Activated T-cell treated with anti-CD3 and anti-CD28 coated beads, Interleukin-2, amount 50 U/mL, for 4 hours (primary cell): Measurements from ENCODE around the gene BCR. TPM values are rescaled to one million over a fixed set of nuclear protein-coding genes. Genes with fewer than 3 reads are reported as not detected.
"Not testable (repeated sequence)": the region's sequence is repeated elsewhere in the genome, so short reads cannot be mapped to it uniquely, and the experiment has no call there.

Experiments
- ATAC-seq, 2 donors: fragments of 200-7000 bp; cut with Tn5 transposase; one replicate each; pipeline ENCODE4 v1.10.0; 2021
- DNase-seq: peaks from one replicate; pipeline ENCODE4 v3.0.0-alpha.2; 2020
- H3K27me3 Mint-ChIP-seq: one replicate; pipeline ENCODE4 v1.8.0; 2021; ENCODE audit warnings: low read depth, mixed read lengths
- H3K36me3 Mint-ChIP-seq: one replicate; pipeline ENCODE4 v1.8.0; 2022; ENCODE audit warnings: mixed read lengths; ENCODE audit not compliant: insufficient read depth
- H3K4me1 Mint-ChIP-seq: one replicate; pipeline ENCODE4 v1.8.0; 2021; ENCODE audit warnings: low read depth, mixed read lengths
- H3K4me3 Mint-ChIP-seq: one replicate; pipeline ENCODE4 v1.8.0; 2021; ENCODE audit warnings: mild to moderate bottlenecking, moderate library complexity, mixed read lengths
- H3K9me3 Mint-ChIP-seq: one replicate; pipeline ENCODE4 v1.8.0; 2021; ENCODE audit warnings: mixed read lengths
- total RNA-seq, 3 donors: library from RNA; stranded (reverse); gene quantifications; one replicate each; pipeline ENCODE4 v1.2.1, GENCODE V29; 2021

The BCR gene
- total RNA-seq, 3 donors from 2014 or later = 58.2 to 63.1 (median 61.3) TPM

GRCh38 chr22:23309261-23309660, 129.0 kb downstream of the BCR start:
- ATAC-seq, H3K4me1 Mint-ChIP-seq, DNase-seq, H3K4me3 Mint-ChIP-seq, H3K9me3 Mint-ChIP-seq, H3K27me3 Mint-ChIP-seq, H3K36me3 Mint-ChIP-seq: not testable (repeated sequence)

GRCh38 chr22:23310443-23311097, 130.3 kb downstream of the BCR start:
- not testable (repeated sequence) for H3K9me3 Mint-ChIP-seq, H3K36me3 Mint-ChIP-seq

GRCh38 chr22:23311635-23312420, 131.5 kb downstream of the BCR start:
- not testable (repeated sequence) for DNase-seq, ATAC-seq, H3K9me3 Mint-ChIP-seq, H3K4me3 Mint-ChIP-seq, H3K27me3 Mint-ChIP-seq, H3K36me3 Mint-ChIP-seq, H3K4me1 Mint-ChIP-seq

More at GRCh38 chr22:23310443-23311097, 130.3 kb downstream of the BCR start:
- H3K4me3 Mint-ChIP-seq, H3K27me3 Mint-ChIP-seq, ATAC-seq, DNase-seq, H3K4me1 Mint-ChIP-seq: not testable (repeated sequence)

- Mint-ChIP-seq H3K4me3 (no peak overlapping the region), H3K36me3 (peaks cover 5% of the 10 kb centered on the region), H3K4me1 (peaks cover 4% of the 10 kb centered on the region), H3K27me3 (no peaks in the 10 kb centered on the region), H3K9me3 (no peaks in the 10 kb centered on the region)
- DNase-seq = no peak
- no peak for ATAC-seq
These were observed 133.7 kb downstream of the BCR start for GRCh38 chr22:23313791-23314567.

GRCh38 chr22:23315341-23315917, 135.1 kb downstream of the BCR start:
- Mint-ChIP-seq H3K27me3 (no peaks in the 10 kb centered on the region), H3K9me3 (no peaks in the 10 kb centered on the region), H3K4me1 (peaks cover 4% of the 10 kb centered on the region), H3K36me3 (peaks cover 5% of the 10 kb centered on the region), H3K4me3 (no peak overlapping the region)
- ATAC-seq (no peak), DNase-seq (peak; percentile 48)

GRCh38 chr22:23316596-23316995, 136.3 kb downstream of the BCR start:
- ATAC-seq, DNase-seq, H3K27me3 Mint-ChIP-seq, H3K4me1 Mint-ChIP-seq, H3K9me3 Mint-ChIP-seq, H3K4me3 Mint-ChIP-seq, H3K36me3 Mint-ChIP-seq: not testable (repeated sequence)

- ATAC-seq, H3K36me3 Mint-ChIP-seq, H3K4me1 Mint-ChIP-seq, DNase-seq, H3K9me3 Mint-ChIP-seq, H3K27me3 Mint-ChIP-seq, H3K4me3 Mint-ChIP-seq: not testable (repeated sequence)
These were observed 138.0 kb downstream of the BCR start for GRCh38 chr22:23318316-23318715.

GRCh38 chr22:23322497-23323080, 142.3 kb downstream of the BCR start:
- not testable (repeated sequence) for H3K36me3 Mint-ChIP-seq, DNase-seq

GRCh38 chr22:23323960-23324688, 143.8 kb downstream of the BCR start:
- H3K4me1 Mint-ChIP-seq, H3K36me3 Mint-ChIP-seq, H3K9me3 Mint-ChIP-seq, H3K27me3 Mint-ChIP-seq, DNase-seq, H3K4me3 Mint-ChIP-seq: not testable (repeated sequence)
- ATAC-seq = peak; percentile 80 to 92

More at GRCh38 chr22:23322497-23323080, 142.3 kb downstream of the BCR start:
- H3K9me3 Mint-ChIP-seq, H3K4me3 Mint-ChIP-seq, H3K27me3 Mint-ChIP-seq, H3K4me1 Mint-ChIP-seq, ATAC-seq: not testable (repeated sequence)

GRCh38 chr22:23325183-23325582, 144.9 kb downstream of the BCR start:
- Mint-ChIP-seq H3K36me3 (no peaks in the 10 kb centered on the region), H3K4me3 (no peak overlapping the region), H3K9me3 (no peaks in the 10 kb centered on the region), H3K4me1 (peaks cover 1% of the 10 kb centered on the region), H3K27me3 (no peaks in the 10 kb centered on the region)
- DNase-seq = no peak
- no peak for ATAC-seq

GRCh38 chr22:23333822-23334221, 153.5 kb downstream of the BCR start:
- H3K4me3 Mint-ChIP-seq, H3K4me1 Mint-ChIP-seq, DNase-seq, H3K36me3 Mint-ChIP-seq, H3K9me3 Mint-ChIP-seq, H3K27me3 Mint-ChIP-seq, ATAC-seq: not testable (repeated sequence)

GRCh38 chr22:23337672-23338071, 157.4 kb downstream of the BCR start:
- not testable (repeated sequence) for H3K27me3 Mint-ChIP-seq, H3K9me3 Mint-ChIP-seq, H3K4me1 Mint-ChIP-seq, H3K36me3 Mint-ChIP-seq, H3K4me3 Mint-ChIP-seq, DNase-seq, ATAC-seq

- H3K36me3 Mint-ChIP-seq, H3K27me3 Mint-ChIP-seq, DNase-seq, H3K4me3 Mint-ChIP-seq, H3K9me3 Mint-ChIP-seq, H3K4me1 Mint-ChIP-seq, ATAC-seq: not testable (repeated sequence)
These were observed 161.8 kb downstream of the BCR start for GRCh38 chr22:23341942-23342695.
